OCI-LY3 (cell line): ENCODE measurements around the gene FUS.
"Not testable (repeated sequence)": the region's sequence is repeated elsewhere in the genome, so short reads cannot be mapped to it uniquely, and the experiment has no call there.

Experiments used
- H2AFZ ChIP-seq: fragments of 200-600, 300-600 bp; shearing (Covaris generic); 2 replicates; pipeline ENCODE4 v1.6.0; 2014; ENCODE audit warnings: antibody characterized with exemption, low read depth, low read length
- H3K27ac ChIP-seq: fragments of 200-600, 300-600 bp; sonication (generic); 2 replicates; pipeline ENCODE4 v1.5.1; 2014; ENCODE audit warnings: mild to moderate bottlenecking, low read length, moderate library complexity, mixed read lengths
- H3K27me3 ChIP-seq: fragments of 200-600, 300-600 bp; sonication (generic); 2 replicates; pipeline ENCODE4 v1.6.1; 2014; ENCODE audit warnings: low read depth, low read length, mixed read lengths
- H3K36me3 ChIP-seq: fragments of 200-600, 300-600 bp; sonication (generic); replicated peaks from 2 replicates; pipeline ENCODE3; 2014; ENCODE audit warnings: low read depth, low read length, mixed read lengths
- H3K4me1 ChIP-seq: fragments of 300-600, 200-600 bp; sonication (generic); 2 replicates; pipeline ENCODE4 v1.6.1; 2014; ENCODE audit warnings: low read length, mixed read lengths
- H3K4me2 ChIP-seq: fragments of 200-600, 300-600 bp; sonication (generic); 2 replicates; pipeline ENCODE4 v1.6.1; 2014; ENCODE audit warnings: low read length, mixed read lengths
- H3K4me3 ChIP-seq: fragments of 300-600, 200-600 bp; sonication (generic); 2 replicates; pipeline ENCODE4 v1.5.1; 2014; ENCODE audit warnings: antibody characterized with exemption, mild to moderate bottlenecking, low read length, moderate library complexity
- H3K79me2 ChIP-seq: fragments of 300-600, 200-600 bp; shearing (Covaris generic); 2 replicates; pipeline ENCODE4 v1.6.1; 2014; ENCODE audit warnings: mild to moderate bottlenecking, low read length, mixed read lengths
- H3K9ac ChIP-seq: fragments of 300-600, 200-600 bp; shearing (Covaris generic); 2 replicates; pipeline ENCODE4 v1.6.0; 2014; ENCODE audit warnings: mild to moderate bottlenecking, low read length, moderate library complexity
- H3K9me3 ChIP-seq: fragments of 200-600, 300-600 bp; shearing (Covaris generic); 2 replicates; pipeline ENCODE4 v1.6.1; 2014; ENCODE audit warnings: low read length, mixed read lengths; ENCODE audit not compliant: insufficient read depth
- H4K20me1 ChIP-seq: fragments of 200-600, 300-600 bp; sonication (generic); 2 replicates; pipeline ENCODE4 v1.6.1; 2016; ENCODE audit warnings: low read length, mixed read lengths; ENCODE audit not compliant: insufficient read depth
- EZH2phosphoT487 ChIP-seq: fragments of 200-600 bp; shearing (Covaris generic); IDR thresholded peaks from 2 replicates; pipeline ENCODE4 v1.6.1; 2018; ENCODE audit warnings: antibody characterized with exemption, mixed run types, low read depth
- TF ChIP-seq, protein P1 (sequence below): fragments of 200-600, 300-600 bp; sonication (generic); IDR thresholded peaks from 2 replicates; pipeline ENCODE4 v1.5.1; 2014; ENCODE audit warnings: antibody characterized with exemption, low read length, low read depth

Gene FUS

DNA sequence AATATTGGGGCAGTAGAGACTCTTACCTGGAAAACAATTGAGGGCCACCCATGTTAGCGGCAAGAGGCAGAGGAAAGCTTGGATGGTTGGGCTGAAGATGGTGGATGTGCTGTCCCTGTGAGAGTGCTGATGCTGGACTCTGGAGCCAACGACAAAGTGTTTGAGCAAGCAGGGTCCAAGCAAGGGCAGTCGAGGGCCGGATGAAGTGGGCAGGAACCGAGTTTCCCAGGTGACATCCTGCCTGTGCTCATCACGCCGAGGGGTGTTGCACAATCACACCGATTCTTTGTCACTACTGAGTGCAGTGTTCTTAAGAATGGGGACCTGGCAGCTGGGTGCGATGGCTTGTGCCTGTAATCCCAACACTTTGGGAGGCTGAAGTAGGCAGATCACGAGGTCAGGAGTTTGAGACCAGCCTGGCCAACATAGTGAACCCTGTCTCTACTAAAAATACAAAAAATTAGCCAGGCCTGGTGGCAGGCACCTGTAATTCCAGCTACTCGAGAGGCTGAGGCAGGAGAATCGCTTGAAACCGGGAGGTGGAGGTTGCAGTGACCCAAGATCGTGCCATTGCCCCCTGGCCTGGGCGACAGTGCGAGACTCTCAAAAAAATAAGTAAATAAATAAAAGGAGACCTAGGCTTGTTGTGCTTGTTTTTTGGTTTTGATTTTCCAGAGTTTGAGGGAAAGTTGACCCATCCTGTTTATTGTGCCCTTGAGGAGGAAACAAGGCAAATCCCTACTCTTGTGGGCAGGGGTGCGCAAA lies 16.6 kb downstream of the FUS start:
- Histone ChIP-seq H3K4me1 (peaks cover 12% of the 10 kb centered on the region), H3K9ac (no peak overlapping the region), H3K27ac (no peak overlapping the region), H3K27me3 (no peaks in the 10 kb centered on the region), H3K79me2 (peaks cover 18% of the 10 kb centered on the region; the same call in 1 of the 2 replicates), H3K9me3 (no peaks in the 10 kb centered on the region), H3K4me2 (no peak overlapping the region), H2AFZ (no peak overlapping the region), H3K4me3 (no peak overlapping the region), H4K20me1 (peaks cover 70% of the 10 kb centered on the region), H3K36me3 (peaks cover 53% of the 10 kb centered on the region)
- no peak for TF ChIP-seq EZH2phosphoT487
- TF ChIP-seq, protein P1, sequence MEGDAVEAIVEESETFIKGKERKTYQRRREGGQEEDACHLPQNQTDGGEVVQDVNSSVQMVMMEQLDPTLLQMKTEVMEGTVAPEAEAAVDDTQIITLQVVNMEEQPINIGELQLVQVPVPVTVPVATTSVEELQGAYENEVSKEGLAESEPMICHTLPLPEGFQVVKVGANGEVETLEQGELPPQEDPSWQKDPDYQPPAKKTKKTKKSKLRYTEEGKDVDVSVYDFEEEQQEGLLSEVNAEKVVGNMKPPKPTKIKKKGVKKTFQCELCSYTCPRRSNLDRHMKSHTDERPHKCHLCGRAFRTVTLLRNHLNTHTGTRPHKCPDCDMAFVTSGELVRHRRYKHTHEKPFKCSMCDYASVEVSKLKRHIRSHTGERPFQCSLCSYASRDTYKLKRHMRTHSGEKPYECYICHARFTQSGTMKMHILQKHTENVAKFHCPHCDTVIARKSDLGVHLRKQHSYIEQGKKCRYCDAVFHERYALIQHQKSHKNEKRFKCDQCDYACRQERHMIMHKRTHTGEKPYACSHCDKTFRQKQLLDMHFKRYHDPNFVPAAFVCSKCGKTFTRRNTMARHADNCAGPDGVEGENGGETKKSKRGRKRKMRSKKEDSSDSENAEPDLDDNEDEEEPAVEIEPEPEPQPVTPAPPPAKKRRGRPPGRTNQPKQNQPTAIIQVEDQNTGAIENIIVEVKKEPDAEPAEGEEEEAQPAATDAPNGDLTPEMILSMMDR: no peak

DNA sequence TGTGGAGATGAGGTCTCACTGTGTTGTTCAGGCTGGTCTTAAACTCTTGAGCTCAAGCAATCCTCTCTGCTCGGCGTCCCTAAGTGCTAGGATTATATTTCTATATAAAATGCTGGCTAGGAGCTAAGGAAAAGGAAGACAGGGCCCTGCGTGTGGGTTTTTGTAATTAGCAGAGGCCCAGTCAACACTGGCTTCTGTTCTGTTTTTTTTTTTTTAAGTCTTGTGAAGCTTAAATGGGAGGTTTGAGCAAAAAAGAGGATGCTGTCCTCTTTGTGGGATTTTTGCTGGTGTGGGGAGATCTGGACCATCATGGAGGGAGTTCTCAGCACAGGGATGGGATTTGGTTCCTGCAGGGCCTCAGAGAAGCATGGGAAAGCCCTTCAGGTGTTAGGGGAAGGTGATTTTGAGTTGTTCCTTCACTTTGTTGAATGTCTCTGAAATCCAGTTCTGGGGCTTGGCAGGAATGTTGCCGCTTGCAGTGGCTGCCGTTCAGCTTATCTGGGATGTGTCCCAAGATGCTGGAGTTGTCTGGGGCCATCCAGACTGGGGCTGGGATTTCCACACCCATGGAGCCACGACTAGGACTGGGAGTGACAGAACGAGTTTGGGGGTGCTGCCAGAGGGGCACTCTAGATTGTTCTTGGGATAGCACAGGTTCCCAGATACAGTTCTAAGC lies 18.4 kb downstream of the FUS start:
- Histone ChIP-seq H3K4me1 (peaks cover 22% of the 10 kb centered on the region), H3K79me2 (peaks cover 5% of the 10 kb centered on the region; the same call in 1 of the 2 replicates), H3K27me3 (no peaks in the 10 kb centered on the region), H3K4me3 (no peak overlapping the region), H2AFZ (no peak overlapping the region), H3K9ac (no peak overlapping the region), H3K27ac (no peak overlapping the region), H3K9me3 (no peaks in the 10 kb centered on the region), H3K4me2 (no peak overlapping the region), H3K36me3 (peaks cover 36% of the 10 kb centered on the region), H4K20me1 (peaks cover 53% of the 10 kb centered on the region)
- TF ChIP-seq, protein P1: no peak
- TF ChIP-seq EZH2phosphoT487: no peak

DNA sequence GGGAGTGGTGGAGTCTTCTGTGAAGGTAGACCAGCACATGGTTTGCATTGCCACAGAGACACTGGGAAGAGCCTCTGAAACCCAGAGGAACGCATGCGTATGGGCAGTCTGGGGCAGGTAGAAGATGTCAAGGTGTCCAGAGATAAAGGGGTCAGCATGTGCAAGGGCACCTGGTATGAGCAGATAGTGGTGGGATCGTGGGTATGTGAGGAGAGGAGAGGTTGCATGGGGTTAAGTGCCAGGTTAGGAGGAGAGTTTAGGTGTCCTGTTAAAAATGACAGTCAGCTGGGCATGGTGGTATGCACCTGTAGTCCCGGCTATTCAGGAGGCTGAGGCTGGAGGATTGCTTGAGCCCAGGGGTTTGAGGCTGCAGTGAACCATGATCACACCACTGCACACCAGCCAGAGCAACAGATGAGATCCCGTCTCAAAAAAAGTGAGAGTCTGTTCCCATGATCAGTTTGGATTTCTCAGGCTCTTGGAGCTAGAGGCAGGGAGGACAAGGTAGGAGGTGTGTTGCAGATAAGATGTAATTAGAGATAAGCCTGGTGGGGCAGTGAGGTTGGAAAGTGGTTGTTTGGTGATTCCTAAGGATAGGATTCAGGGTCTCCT lies 19.6 kb downstream of the FUS start:
- Histone ChIP-seq H2AFZ (no peak overlapping the region), H3K9ac (no peak overlapping the region), H3K4me1 (peaks cover 27% of the 10 kb centered on the region), H3K4me2 (no peak overlapping the region), H3K9me3 (no peaks in the 10 kb centered on the region), H3K4me3 (no peak overlapping the region), H3K27ac (no peak overlapping the region), H4K20me1 (peaks cover 42% of the 10 kb centered on the region), H3K27me3 (no peaks in the 10 kb centered on the region), H3K79me2 (peaks cover 4% of the 10 kb centered on the region; the same call in 1 of the 2 replicates), H3K36me3 (peaks cover 24% of the 10 kb centered on the region)
- TF ChIP-seq, protein P1: no peak
- no peak for TF ChIP-seq EZH2phosphoT487

DNA sequence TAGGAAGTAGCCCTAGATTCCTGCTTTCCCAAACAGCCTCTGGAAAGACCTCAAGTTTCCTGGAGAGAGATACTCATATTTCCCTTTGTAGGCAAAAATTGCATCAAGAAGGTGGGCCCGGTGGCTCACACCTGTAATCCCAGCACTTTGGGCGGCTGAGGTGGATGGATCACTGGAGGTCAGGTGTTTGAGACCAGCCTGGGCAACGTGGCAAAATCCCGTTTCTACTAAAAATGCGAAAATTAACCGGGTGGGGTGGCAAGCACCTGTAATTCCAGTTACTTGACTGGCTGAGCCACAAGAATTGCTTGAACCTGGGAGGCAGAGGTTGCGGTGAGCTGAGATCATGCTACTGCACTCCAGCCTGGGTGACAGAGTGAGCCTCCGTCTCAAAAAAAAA lies 20.2 kb downstream of the FUS start:
- not testable (repeated sequence) for H3K4me3 ChIP-seq, H3K9ac ChIP-seq, H3K9me3 ChIP-seq, H2AFZ ChIP-seq, H3K27me3 ChIP-seq, H3K4me2 ChIP-seq, H3K27ac ChIP-seq, H3K79me2 ChIP-seq
- Histone ChIP-seq H4K20me1 (peaks cover 36% of the 10 kb centered on the region), H3K36me3 (peaks cover 18% of the 10 kb centered on the region), H3K4me1 (peaks cover 27% of the 10 kb centered on the region)
